ENCODE data around the gene ZC3H18.

DNA sequence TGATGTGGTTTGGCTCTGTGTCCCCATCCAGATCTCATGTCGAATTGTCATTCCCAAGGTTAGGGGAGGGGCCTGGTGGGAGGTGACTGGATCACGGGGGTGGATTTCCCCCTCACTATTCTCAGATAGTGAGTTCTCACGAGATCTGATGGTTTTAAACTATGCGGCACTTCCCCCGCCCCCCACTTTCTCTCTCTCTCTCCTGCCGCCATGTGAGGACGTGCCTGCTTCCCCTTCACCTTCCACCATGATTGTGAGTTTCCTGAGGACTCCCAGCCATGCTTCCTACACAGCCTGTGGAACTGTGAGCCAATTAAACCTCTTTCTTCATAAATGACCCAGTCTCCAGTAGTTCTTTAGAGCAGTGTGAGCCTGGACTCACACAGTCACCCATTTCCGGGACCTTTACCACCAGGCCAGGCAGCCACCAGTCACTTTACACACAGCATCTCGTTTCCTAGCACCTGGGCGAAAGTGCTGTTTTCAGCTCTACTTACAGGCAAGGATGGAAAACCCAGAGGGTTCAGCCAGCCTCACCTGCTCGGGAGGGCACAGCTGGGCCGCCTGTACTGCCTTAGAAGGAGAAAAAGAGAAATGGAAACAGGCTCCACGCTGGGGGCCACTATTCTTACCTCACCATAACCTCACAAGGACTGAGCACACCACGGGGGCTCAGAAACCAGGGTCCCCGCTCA, 13.8 kb upstream of the ZC3H18 start:
- TF ChIP-seq POLR2A (IDR thresholded peaks at IDR 0.05) (no peak), EP300 (IDR thresholded peaks at IDR 0.05) (no peak), POLR2AphosphoS5 (IDR thresholded peaks at IDR 0.05) (no peak)
- TF ChIP-seq, protein P1, sequence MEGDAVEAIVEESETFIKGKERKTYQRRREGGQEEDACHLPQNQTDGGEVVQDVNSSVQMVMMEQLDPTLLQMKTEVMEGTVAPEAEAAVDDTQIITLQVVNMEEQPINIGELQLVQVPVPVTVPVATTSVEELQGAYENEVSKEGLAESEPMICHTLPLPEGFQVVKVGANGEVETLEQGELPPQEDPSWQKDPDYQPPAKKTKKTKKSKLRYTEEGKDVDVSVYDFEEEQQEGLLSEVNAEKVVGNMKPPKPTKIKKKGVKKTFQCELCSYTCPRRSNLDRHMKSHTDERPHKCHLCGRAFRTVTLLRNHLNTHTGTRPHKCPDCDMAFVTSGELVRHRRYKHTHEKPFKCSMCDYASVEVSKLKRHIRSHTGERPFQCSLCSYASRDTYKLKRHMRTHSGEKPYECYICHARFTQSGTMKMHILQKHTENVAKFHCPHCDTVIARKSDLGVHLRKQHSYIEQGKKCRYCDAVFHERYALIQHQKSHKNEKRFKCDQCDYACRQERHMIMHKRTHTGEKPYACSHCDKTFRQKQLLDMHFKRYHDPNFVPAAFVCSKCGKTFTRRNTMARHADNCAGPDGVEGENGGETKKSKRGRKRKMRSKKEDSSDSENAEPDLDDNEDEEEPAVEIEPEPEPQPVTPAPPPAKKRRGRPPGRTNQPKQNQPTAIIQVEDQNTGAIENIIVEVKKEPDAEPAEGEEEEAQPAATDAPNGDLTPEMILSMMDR (IDR thresholded peaks at IDR 0.05): no peak

Measured in stomach (tissue), 4 donors.